ENCODE data around the gene USF3.

DNA sequence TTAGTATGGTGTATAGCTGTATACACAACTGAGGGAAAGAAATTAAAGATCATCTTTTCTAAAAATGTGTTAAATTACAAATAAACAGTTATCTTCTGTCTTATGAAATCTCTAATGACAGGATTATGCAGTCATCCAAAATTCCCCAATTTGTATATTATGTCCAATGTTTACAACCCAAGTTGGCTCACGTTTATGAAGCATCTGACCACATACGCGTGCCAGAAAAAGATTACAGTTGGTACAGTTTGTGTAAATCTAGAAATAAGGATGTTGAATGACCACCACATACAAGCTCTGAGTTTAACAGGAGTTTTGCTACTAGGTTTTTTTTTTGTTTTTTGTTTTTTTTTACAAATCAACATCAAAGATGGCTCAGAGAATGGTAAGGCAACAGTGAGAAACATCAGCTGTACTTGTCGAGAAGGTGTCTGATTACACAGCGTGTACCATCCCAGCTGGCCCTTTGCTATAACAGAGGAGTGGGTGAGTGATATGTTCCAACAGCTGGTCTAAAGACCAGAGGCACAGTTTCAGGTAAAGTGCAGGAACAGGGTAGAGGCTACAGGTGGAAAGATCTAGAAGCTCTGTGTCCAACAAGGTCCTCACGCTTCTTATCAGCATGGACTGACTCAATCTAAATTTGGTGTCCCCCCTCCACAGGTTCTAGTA is 47.1 kb downstream of the USF3 start:
- TF ChIP-seq, protein P1, sequence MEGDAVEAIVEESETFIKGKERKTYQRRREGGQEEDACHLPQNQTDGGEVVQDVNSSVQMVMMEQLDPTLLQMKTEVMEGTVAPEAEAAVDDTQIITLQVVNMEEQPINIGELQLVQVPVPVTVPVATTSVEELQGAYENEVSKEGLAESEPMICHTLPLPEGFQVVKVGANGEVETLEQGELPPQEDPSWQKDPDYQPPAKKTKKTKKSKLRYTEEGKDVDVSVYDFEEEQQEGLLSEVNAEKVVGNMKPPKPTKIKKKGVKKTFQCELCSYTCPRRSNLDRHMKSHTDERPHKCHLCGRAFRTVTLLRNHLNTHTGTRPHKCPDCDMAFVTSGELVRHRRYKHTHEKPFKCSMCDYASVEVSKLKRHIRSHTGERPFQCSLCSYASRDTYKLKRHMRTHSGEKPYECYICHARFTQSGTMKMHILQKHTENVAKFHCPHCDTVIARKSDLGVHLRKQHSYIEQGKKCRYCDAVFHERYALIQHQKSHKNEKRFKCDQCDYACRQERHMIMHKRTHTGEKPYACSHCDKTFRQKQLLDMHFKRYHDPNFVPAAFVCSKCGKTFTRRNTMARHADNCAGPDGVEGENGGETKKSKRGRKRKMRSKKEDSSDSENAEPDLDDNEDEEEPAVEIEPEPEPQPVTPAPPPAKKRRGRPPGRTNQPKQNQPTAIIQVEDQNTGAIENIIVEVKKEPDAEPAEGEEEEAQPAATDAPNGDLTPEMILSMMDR (IDR thresholded peaks at IDR 0.05), result no peak
- TF ChIP-seq POLR2A (IDR thresholded peaks at IDR 0.05), result no peak
